ENCODE data around the gene KLF9. TPM values are rescaled to one million over a fixed set of nuclear protein-coding genes. Genes with fewer than 3 reads are reported as not detected.

The KLF9 gene
- total and polyA plus RNA-seq, 9 of the 15 experiments (the other 6 are each of a cell fraction or from before 2014, with no cell fraction given): 3.3 to 11.9 (median 6.9) TPM

DNA sequence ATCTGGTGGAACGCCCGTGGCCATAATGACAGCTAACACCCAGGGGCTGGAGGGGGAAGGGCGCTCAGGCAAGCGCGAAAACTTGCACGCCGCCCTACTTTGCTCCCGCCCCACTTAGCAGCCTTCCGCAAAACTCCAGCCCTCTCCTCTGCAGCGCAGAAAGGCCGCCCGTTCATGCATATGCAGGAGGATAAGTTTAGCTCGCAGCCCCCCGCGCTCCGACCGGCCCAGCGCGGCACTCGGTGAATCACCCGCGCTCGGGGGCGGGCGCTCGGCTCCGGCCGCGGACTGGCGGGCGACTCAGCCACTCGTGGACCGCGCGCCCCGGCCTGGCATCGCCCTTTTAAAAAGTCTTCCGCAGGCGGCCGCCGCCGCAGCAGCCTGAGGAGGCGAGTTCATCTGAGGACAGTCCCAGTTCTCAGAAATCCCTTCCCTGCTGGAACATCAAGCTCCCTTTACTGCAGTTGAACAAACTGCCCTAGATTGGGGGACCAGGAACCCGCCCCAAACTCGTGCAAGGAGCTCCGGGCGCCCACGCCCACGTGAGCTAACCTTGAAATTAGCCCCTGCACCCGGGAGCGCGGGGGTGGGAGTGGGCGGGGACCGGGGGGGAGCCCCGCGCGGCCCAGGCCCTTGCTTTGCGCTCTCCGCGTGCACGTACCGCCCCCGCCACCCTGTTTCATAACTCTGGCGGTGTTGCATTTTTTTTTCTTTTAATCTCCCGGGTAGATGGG, 4.5 kb upstream of the KLF9 start (continued):
- TF ChIP-seq CEBPG (CRISPR knock-in tag; IDR thresholded peaks at IDR 0.05): no peak
- TF ChIP-seq CEBPG (tag; conservative IDR thresholded peaks at IDR 0.05 in 1 of 2, IDR thresholded peaks at IDR 0.05 in 1 of 2): peak in 1 of 2 experiments; percentile 65; a peak in 2 of 4 replicates
- TF ChIP-seq, protein P1, sequence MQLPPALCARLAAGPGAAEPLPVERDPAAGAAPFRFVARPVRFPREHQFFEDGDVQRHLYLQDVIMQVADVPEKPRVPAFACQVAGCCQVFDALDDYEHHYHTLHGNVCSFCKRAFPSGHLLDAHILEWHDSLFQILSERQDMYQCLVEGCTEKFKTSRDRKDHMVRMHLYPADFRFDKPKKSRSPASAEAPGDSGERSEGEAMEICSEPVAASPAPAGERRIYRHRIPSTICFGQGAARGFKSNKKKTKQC (CRISPR knock-in tag; IDR thresholded peaks at IDR 0.05): peak; percentile 27; the same call in 1 of the 2 replicates
- no peak for TF ChIP-seq NFE2L1 (tag; IDR thresholded peaks at IDR 0.05; ENCODE audit: borderline replicate concordance, low read depth)
- no peak for TF ChIP-seq ZSCAN29 (IDR thresholded peaks at IDR 0.05)
- TF ChIP-seq COPS2 (conservative IDR thresholded peaks at IDR 0.05): no peak
- no peak for TF ChIP-seq ZNF217 (CRISPR knock-in tag; IDR thresholded peaks at IDR 0.05)
- no peak for TF ChIP-seq ZNF239 (CRISPR knock-in tag; IDR thresholded peaks at IDR 0.05)
- no peak for TF ChIP-seq CTCFL (IDR thresholded peaks at IDR 0.05; ENCODE audit: borderline replicate concordance, insufficient read depth, low read depth, low read length, poor library complexity, severe bottlenecking)
- TF ChIP-seq ZNF589 (CRISPR knock-in tag; IDR thresholded peaks at IDR 0.05; ENCODE audit: low read depth): peak; percentile 34; the same call in 1 of the 2 replicates
- no peak for TF ChIP-seq ETV1 (tag; conservative IDR thresholded peaks at IDR 0.05; ENCODE audit: low read depth)
- TF ChIP-seq E2F3 (CRISPR knock-in tag; IDR thresholded peaks at IDR 0.05): peak; percentile 16; the same call in 1 of the 2 replicates
- no peak for TF ChIP-seq ZNF165 (CRISPR knock-in tag; IDR thresholded peaks at IDR 0.05; ENCODE audit: borderline replicate concordance)
- TF ChIP-seq ZNF561 (CRISPR knock-in tag; conservative IDR thresholded peaks at IDR 0.05): no peak
- no peak for TF ChIP-seq KDM1A (IDR thresholded peaks at IDR 0.05)
- TF ChIP-seq NBN (IDR thresholded peaks at IDR 0.05; ENCODE audit: low read depth): no peak; the same call in 1 of the 2 replicates
- TF ChIP-seq, protein P2, sequence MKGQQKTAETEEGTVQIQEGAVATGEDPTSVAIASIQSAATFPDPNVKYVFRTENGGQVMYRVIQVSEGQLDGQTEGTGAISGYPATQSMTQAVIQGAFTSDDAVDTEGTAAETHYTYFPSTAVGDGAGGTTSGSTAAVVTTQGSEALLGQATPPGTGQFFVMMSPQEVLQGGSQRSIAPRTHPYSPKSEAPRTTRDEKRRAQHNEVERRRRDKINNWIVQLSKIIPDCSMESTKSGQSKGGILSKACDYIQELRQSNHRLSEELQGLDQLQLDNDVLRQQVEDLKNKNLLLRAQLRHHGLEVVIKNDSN (CRISPR knock-in tag; IDR thresholded peaks at IDR 0.05): no peak
- TF ChIP-seq SRSF3 (IDR thresholded peaks at IDR 0.05; ENCODE audit: insufficient read depth, low read length): no peak
- peak; percentile 34; the same call in 1 of the 2 replicates for TF ChIP-seq ZBTB1 (CRISPR knock-in tag; IDR thresholded peaks at IDR 0.05; ENCODE audit: borderline replicate concordance, low read depth)
- no peak for TF ChIP-seq CAMTA2 (CRISPR knock-in tag; conservative IDR thresholded peaks at IDR 0.05)
- no peak for TF ChIP-seq RBM22 (IDR thresholded peaks at IDR 0.05; ENCODE audit: low read depth, low read length, poor library complexity, severe bottlenecking)
- TF ChIP-seq BRD4 (IDR thresholded peaks at IDR 0.05): no peak
- no peak for TF ChIP-seq PRMT5 (CRISPR knock-in tag; IDR thresholded peaks at IDR 0.05)
- TF ChIP-seq TGIF2 (CRISPR knock-in tag; IDR thresholded peaks at IDR 0.05): no peak
- no peak for TF ChIP-seq KDM2B (CRISPR knock-in tag; IDR thresholded peaks at IDR 0.05)
- TF ChIP-seq SP1 (CRISPR knock-in tag; IDR thresholded peaks at IDR 0.05): no peak; the same call in 1 of the 2 replicates
- no peak; the same call in 1 of the 2 replicates for TF ChIP-seq MED1 (CRISPR knock-in tag; IDR thresholded peaks at IDR 0.05; ENCODE audit: borderline replicate concordance)
- TF ChIP-seq ZNF274 (IDR thresholded peaks at IDR 0.05; ENCODE audit: borderline replicate concordance, low read depth, low read length): no peak
